HG03575 (cell line): ENCODE results near the gene HBS1L.

ENCODE experiments used
- ATAC-seq: cut with Tn5 transposase; IDR thresholded peaks from one replicate; pipeline ENCODE4 v1.9.1; 2021; ENCODE audit not compliant: unreplicated experiment, insufficient number of reproducible peaks, low FRiP score; ENCODE audit errors: extremely low read depth

The HBS1L gene

GRCh38 chr6:134934793-134935485 lies 119.7 kb downstream of the HBS1L start:
- ATAC-seq: no peak

- ATAC-seq: no peak
Observed at GRCh38 chr6:134932535-134933470, 121.8 kb downstream of the HBS1L start.

GRCh38 chr6:134932098-134932497 lies 122.5 kb downstream of the HBS1L start:
- no peak for ATAC-seq

GRCh38 chr6:134930463-134930862 lies 124.2 kb downstream of the HBS1L start:
- no peak for ATAC-seq

GRCh38 chr6:134928151-134928900 lies 126.3 kb downstream of the HBS1L start:
- no peak for ATAC-seq

GRCh38 chr6:134925800-134926199 lies 128.8 kb downstream of the HBS1L start:
- ATAC-seq: no peak

GRCh38 chr6:134921721-134922261 lies 132.8 kb downstream of the HBS1L start:
- ATAC-seq: no peak

- no peak for ATAC-seq
Observed at GRCh38 chr6:134921276-134921675, 133.3 kb downstream of the HBS1L start.

- ATAC-seq: no peak
Observed at GRCh38 chr6:134920422-134920821, 134.2 kb downstream of the HBS1L start.

GRCh38 chr6:134918418-134918961 lies 136.1 kb downstream of the HBS1L start:
- ATAC-seq: no peak

- ATAC-seq: no peak
Observed at GRCh38 chr6:134911547-134911946, 143.1 kb downstream of the HBS1L start.

- ATAC-seq: no peak
Observed at GRCh38 chr6:134910593-134910935, 144.1 kb downstream of the HBS1L start.
